Measurements from ENCODE around the gene BMAL2.

BMAL2 gene

DNA sequence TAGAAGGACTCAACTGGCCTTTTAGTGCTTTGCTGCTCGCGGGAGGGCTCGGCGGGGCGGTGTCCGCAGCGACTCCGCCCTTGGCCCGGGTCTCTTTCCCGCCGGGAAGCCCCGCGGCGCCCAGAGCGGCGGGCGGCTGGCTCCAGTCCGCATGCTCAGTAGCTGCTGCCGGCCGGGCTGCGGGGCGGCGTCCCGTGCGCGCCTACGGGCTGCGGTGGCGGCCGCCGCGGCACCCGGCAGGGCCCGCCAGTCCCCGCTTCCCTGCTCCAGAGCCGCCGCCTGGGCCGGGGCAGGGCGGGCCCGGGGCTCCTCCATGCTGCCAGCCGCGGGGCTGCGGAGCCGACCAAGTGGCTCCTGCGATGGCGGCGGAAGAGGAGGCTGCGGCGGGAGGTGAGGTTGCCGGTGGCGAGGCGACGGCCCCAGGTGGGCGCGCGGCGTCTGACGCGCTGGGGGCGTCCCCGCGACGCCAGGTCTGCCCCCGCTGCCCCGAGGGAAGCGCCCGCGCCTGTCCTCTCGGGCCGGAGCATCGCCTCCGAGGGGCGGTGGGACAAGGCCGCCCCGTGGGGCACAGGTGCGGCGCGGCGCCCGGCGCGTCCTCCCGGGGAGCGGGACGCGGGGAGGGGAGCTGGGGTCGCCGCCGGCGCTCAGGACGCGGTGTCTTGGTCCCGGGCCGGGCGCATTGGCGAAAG, at the start of gene BMAL2:
Gene BMAL2 (plus strand): TSS at position 123 of the 689 bp plus-strand sequence. CDS start 237 bp downstream, at position 360.
- DNase-seq (ENCODE audit: low spot score), result peak; percentile 85

GRCh38 chr12:27284021-27284420, 48.6 kb upstream of the BMAL2 start:
- DNase-seq (ENCODE audit: low spot score), result no peak

DNA sequence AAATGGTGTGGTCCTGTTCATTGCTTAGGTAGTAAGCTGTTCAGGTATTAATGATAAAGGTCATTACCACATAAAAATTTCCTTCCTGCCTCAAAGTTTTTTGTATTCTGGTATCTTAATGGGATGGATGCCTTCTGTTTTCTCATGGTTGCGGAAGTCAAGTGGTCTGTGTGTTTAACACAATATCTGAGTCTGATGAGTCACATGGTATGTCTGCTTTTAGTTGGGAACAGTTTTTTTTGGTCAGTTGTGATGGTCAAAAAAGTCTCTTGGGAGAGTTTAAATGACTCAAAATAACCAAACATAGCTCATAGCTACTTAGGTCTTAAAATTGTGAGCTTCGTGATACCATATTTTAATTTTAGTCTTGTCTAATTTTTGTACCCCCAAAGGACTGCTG, 47.9 kb upstream of the BMAL2 start:
- peak; percentile 57 for DNase-seq (ENCODE audit: low spot score)

GRCh38 chr12:27285403-27285802, 47.2 kb upstream of the BMAL2 start:
- peak; percentile 35 for DNase-seq (ENCODE audit: low spot score)

GRCh38 chr12:27289414-27289813, 43.2 kb upstream of the BMAL2 start:
- DNase-seq (ENCODE audit: low spot score), result no peak

DNA sequence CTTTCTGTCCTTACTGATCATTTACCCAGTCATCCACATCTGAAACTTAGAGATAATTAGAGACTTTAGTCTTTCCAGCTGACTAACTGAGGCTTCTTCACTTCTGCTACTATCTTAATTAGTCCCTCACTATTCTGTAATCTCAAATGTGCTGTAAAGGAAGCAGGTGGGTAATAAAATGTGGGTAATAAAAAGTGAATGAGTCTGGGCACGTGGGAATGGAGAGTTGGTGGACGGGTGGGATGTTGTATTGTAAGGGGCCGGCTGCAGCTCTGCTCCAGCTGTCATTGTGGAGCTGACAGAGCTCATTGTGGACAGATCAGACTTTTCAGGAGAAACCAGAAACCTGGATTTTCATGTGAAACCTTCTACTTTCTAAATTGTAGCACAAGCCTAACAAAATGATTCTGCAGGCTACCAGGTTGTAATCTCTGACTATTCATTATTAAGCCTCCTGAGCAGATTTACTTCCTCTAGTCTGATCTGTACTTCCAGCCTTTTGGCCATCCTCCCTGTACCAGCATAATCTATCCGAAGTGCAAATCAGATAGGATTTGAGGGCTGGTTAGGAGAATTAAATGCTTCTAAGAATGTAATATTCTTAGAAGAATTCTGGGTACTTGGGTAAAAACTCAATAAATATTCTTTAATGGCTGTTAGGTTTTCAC, 42.0 kb upstream of the BMAL2 start:
- DNase-seq (ENCODE audit: low spot score), result no peak

DNA sequence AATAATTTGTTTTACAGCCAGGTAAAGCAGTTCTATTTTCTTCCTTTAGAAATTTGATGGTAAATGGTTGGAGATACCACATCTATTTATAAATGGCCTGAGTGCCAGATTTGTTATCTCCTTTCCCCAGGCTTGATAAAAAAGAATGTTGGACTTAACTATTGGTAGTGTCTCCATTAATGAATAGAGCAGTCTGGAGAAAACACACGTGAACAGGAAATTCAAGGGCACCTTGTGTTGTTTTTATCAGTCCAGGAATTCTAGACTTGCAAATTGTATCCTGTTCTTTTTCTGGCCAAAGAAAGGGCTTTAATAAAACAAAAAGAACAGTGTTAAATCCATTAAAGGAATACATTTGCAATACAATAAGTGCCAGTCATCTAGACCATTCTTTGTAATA, 40.8 kb upstream of the BMAL2 start:
- no peak for DNase-seq (ENCODE audit: low spot score)

- DNase-seq (ENCODE audit: low spot score), result no peak
These were observed 39.9 kb upstream of the BMAL2 start for GRCh38 chr12:27292718-27293117.

GRCh38 chr12:27293463-27293862, 39.2 kb upstream of the BMAL2 start:
- no peak for DNase-seq (ENCODE audit: low spot score)

GRCh38 chr12:27296674-27297073, 36.0 kb upstream of the BMAL2 start:
- no peak for DNase-seq (ENCODE audit: low spot score)

DNA sequence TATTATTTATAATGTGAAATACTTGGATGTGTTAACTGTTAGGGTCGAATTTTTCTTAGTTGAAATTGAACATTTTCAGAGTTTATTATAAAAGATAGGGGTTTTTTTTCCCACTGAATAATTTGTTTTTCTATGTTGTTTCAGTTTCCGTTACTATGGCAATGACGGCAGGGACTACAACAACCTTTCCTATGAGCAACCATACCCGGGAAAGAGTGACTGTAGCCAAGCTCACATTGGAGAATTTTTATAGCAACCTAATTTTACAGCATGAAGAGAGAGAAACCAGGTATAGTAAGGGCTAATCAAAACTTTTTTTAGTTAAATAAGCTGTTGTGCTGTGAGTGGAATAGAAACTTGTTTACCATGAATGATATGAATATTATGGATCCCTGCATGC, 35.1 kb upstream of the BMAL2 start:
- no peak for DNase-seq (ENCODE audit: low spot score)

GRCh38 chr12:27299102-27299501, 33.5 kb upstream of the BMAL2 start:
- no peak for DNase-seq (ENCODE audit: low spot score)

- DNase-seq (ENCODE audit: low spot score), result no peak
These were observed 32.4 kb upstream of the BMAL2 start for GRCh38 chr12:27300226-27300625.

DNA sequence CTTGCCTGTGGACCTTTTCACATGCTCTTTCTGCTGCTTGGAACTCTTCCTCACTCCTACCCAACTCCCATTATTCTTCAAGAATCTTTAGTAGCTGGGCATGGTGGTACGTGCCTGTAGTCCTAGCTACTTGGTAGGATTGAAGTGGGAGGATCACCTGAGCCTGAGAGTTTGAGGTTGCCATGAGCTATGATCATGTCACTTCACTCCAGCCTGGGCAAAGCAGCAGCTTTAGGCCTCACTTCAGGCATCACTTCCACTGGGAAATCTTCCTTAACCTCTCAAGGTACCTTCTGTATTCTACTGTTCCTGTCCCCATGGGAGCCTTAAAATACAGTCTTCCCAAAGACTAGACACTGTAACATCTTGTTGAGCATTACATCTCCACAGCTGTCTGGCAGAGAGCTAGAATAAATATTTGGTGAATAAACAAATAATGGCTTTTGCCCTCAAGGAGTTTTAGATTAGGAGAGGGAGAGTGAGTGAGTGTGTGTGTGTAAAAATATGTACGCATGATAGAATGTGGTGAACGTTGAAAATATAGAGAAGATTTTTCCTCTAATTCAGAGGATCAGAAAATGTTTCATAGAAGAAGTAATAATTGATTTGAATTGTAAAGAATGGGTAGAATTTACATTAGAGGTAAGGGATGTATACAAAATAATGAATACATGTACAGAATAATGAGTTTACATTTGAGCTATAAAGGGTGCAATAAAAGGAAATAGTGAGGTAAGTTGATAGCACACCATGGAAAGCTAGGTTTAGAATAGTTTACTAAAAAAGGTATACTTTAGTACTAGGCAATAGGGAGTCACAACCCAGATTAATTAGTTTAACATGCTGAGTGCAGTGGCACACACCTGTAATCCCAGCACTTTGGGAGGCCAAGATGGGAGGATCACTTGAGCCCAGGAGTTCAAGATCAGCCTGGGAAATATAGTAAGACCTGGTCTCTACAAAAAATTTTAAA, 29.2 kb upstream of the BMAL2 start:
- DNase-seq (ENCODE audit: low spot score), result no peak

GRCh38 chr12:27304856-27305255, 27.8 kb upstream of the BMAL2 start:
- no peak for DNase-seq (ENCODE audit: low spot score)

DNA sequence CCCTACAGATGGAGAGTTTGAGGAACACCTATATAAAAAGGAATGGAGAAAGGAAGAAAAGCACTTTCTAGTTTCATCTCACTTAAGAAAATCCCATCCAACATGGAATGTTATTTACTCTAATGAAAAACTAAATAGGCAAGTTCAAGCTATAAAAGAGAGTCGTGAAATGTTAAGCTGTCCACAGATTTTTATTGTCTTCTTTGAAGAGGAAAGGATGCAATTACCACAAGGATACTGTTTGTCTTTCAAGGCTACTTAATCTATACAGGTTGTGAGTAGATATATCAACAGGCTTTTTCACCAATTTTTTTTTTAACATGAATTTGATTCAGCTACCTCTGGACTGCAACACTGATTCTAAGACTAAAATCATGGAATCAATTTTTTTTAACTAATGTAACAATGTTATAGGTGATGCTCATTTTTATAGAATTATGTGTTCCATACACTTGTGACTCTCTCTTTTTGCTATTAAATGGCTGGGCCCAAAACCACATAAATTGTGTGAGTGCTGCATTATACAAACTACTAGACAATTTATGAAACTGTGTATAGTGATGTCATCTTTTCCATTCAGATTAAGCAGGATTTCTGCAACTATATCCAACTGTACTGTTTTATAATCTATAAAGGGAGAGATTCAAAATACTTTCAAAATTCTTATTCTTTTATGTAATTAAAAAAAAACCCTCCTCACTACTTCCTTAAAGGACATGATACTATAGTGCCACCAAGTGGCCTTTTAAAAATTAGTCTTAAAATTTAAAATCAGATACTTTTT, 26.8 kb upstream of the BMAL2 start:
- DNase-seq (ENCODE audit: low spot score), result peak; percentile 24

DNA sequence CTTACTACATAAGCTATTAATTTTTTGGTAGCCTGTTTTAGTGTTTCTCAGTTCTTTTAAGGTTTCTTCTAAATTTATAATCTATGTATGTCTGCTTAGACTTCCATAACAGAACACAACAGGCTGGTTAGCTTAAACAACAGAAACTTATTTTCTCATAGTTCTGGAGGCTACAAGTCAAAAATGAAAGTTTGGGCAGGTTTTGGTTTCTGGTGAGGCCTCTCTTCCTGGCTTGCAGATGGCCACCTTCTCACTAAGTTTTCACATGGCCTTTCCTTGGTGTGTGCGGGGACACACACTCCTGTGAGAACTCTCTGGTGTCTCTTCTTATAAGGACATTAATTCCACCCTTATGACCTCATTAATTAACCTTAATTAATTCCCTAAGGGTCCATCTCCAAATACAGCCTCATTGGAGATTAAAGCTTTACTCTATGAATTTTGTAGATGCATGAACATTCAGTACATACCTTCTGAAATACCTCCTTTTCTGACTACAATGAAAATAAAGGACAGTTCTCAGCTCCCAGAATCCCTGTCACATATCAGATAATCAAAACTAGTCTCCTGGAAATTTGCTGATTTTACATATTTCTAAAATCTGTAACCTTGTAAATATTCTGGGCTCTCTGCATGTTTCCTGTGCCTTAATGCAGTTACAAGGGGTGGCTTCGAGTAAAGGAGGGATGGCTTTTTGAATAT, 23.2 kb upstream of the BMAL2 start:
- DNase-seq (ENCODE audit: low spot score), result no peak

DNA sequence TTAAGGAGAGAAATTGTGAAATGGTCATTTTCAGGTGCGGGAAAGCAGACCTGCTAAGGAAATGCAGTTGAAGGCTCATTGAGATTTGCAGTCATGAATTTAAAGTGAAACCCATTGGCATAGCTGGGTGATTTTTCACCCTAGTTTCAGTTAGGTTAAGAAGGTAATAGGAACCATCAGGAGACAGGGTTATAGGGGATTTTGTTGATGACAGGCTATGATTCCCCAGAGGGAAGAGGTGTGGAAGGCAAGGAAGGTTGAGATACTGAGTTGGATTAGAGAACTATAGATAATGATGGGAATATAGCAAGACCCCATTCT, 22.7 kb upstream of the BMAL2 start:
- DNase-seq (ENCODE audit: low spot score), result no peak

DNA sequence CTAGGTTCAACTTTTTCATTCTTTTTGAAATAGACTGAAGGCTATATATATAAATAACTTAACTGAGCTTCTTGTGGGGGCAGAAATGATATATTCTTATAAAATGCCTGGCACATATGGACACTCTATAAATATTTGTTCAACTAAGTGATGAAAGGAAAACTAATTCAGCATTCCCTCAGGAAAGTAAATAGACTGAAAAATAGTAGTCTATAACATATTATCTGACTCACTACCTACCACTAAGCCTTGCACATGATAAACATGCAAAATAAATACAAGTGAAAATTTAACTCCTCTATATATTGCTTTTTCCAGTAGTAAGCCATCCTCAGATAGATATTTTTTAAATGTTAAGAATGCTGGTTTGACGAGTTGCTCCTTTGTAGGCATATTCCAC, 15.7 kb upstream of the BMAL2 start:
- DNase-seq (ENCODE audit: low spot score), result no peak

DNA sequence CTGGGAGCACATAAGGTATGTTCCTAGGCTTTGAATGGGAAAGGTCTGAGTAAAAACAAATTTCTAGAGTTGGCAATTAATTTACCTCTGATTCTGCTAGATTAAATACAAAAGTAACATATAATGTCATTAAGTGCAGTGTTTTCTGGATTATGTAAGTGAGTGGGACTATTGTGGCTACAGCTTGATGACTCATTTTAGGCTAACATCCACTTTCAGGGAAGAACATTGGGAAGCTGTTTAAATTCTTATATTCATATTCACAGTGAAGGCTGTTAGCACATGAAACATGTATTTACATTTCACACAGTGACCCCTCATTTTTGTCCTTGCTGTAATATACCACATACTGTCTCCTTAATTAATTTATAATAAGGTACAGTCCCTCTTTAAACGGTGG, 13.2 kb upstream of the BMAL2 start:
- peak; percentile 67 for DNase-seq (ENCODE audit: low spot score)

GRCh38 chr12:27319848-27320247, 12.8 kb upstream of the BMAL2 start:
- no peak for DNase-seq (ENCODE audit: low spot score)

All from GM03348 (cell line).